Measurements from ENCODE around the gene EIF2A.

GRCh38 chr3:150631515-150632221 is 85.1 kb downstream of the EIF2A start:
- no peak for TF ChIP-seq CTCF (IDR thresholded peaks at IDR 0.05; ENCODE audit: low read depth, low read length, poor library complexity, severe bottlenecking)
- no peak for TF ChIP-seq EZH2phosphoT487 (IDR thresholded peaks at IDR 0.05; ENCODE audit: borderline replicate concordance, low read length)
